Measurements from ENCODE around the gene COPB1.

DNA sequence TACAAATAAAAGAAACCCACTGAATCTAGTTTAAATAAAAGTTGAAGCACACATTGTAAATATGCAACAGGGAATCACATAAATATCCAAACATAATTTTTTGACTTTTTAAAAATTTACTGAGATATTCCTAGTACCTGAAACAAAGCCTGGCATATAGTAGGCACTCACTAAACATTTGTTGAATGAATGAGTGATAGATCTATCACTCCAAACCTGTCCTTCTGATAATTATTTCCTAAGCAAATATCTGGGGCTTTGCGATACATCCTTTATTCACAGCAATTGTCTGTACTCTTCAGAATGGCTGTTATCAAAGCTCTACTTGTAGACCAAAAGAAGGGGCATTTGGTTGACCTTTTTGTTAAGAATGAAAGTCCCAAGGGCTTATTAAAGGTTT, 23.2 kb upstream of the COPB1 start:
- TF ChIP-seq CTCF (IDR thresholded peaks at IDR 0.05) (no peak), POLR2A (IDR thresholded peaks at IDR 0.05) (no peak)

Measured in vagina (tissue), 2 donors.